GM18909 (cell line): ENCODE results near the gene PATE1.

Experiments
- ATAC-seq: cut with Tn5 transposase; IDR thresholded peaks from one replicate; pipeline ENCODE4 v1.9.1; 2021; ENCODE audit warnings: mild to moderate bottlenecking; ENCODE audit not compliant: unreplicated experiment, poor library complexity

PATE1 gene

DNA sequence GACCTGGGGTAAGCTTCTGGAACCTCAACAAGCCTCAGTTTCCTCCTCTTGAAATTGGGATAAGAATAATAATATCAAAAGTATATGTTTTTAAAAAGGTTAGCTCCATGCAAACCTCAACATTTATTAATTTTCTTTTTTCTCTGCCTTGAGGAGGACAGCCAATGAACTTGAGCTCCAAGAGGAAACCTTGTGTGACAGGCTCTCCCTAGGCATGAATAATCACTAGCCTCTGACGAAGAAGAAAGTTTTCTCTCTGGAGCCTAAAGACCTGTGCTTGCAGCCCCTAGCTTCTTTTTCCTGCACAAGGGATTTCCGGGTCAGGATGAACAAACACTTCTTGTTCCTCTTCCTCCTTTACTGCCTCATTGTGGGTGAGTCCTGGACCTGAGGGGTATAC lies 41.7 kb downstream of the PATE1 start, which contains the start of gene PATE3:
Gene PATE3 (plus strand): TSS at position 301 of the 400 bp plus-strand sequence. CDS start 25 bp downstream, at position 326.
- ATAC-seq, result no peak

DNA sequence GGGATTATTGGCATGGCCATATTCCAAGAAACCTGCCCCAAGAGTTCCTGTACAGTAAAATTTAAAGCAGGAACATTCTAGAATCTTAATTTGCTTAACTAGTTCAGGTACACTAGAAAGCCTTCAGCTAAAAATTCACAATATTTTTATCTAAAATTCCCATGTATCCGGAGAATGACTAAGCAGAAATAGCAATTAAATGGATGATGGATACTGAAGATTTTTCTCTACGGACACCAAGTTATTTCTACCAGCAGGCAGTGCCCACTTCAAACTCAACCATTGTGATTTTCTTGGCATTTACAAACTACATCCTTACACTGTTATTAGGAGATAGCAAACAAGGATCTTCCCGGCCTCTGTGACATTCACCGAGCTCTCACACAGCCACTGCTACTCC lies 44.7 kb downstream of the PATE1 start:
- ATAC-seq, result no peak

DNA sequence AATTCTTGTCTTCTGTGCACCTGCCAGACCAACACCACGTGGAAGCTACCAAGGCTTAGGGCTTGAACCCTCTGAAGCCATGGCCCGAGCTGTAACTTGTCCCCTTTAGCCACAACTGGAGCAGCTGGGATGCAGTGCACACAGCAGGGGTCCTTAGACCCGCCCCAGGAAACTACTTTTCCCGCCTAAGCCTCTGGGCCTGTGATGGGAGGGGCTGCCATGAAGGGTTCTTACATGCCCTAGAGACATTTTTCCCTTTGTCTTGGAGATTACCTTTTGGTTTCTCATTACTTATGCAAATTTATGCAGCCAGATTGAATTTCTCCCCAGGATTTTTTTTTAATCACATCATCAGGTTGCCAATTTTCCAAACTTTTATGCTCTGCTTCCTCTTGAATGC lies 51.6 kb downstream of the PATE1 start:
- ATAC-seq, result no peak
